OCI-LY1 (cell line): ENCODE results near the gene POU2F2.

Experiments used
- EZH2 ChIP-seq: fragments of 200-600 bp; sonication (generic), shearing (Covaris generic); IDR thresholded peaks from 2 replicates; pipeline ENCODE4 v1.8.0; 2017; ENCODE audit warnings: borderline replicate concordance, mixed run types, mild to moderate bottlenecking, antibody characterized with exemption, low read length, moderate library complexity, mixed read lengths
- TF ChIP-seq, protein P1 (sequence below): fragments of 200-600 bp; sonication (generic), shearing (Covaris generic); IDR thresholded peaks from 2 replicates; pipeline ENCODE4 v1.5.1; 2017; ENCODE audit warnings: mild to moderate bottlenecking, antibody characterized with exemption, low read length, moderate library complexity, mixed read lengths

DNA sequence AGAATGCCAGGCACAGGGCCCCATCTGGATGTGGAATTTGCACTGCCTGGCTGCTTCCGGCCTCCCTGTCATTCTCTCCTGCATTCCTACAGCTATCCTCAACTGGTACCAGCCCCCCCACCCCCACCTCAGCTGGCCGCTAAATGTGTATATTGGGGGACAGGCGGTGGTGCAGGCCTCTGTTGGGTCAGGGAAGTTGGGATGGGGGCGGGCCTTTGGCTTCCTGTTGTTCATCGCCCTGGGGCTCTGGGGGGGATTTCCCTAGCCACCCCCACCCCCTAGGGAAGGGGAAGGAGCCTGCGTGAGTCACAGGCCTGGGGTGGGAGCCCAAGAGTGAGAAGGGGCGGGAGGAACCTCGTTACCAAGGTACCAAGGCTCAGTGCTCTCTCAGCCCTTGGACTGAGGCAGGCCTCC lies 10.6 kb downstream of the POU2F2 start:
- TF ChIP-seq, protein P1, sequence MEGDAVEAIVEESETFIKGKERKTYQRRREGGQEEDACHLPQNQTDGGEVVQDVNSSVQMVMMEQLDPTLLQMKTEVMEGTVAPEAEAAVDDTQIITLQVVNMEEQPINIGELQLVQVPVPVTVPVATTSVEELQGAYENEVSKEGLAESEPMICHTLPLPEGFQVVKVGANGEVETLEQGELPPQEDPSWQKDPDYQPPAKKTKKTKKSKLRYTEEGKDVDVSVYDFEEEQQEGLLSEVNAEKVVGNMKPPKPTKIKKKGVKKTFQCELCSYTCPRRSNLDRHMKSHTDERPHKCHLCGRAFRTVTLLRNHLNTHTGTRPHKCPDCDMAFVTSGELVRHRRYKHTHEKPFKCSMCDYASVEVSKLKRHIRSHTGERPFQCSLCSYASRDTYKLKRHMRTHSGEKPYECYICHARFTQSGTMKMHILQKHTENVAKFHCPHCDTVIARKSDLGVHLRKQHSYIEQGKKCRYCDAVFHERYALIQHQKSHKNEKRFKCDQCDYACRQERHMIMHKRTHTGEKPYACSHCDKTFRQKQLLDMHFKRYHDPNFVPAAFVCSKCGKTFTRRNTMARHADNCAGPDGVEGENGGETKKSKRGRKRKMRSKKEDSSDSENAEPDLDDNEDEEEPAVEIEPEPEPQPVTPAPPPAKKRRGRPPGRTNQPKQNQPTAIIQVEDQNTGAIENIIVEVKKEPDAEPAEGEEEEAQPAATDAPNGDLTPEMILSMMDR: no peak
- no peak for TF ChIP-seq EZH2
